Smooth muscle cell (in vitro differentiated cells): ENCODE results near the gene ITLN1. TPM values are rescaled to one million over a fixed set of nuclear protein-coding genes. Genes with fewer than 3 reads are reported as not detected.

ENCODE experiments used
- DNase-seq: peaks from one replicate; lab custom pipeline; 2025; ENCODE audit not compliant: unreplicated experiment; lab: John Stamatoyannopoulos, UW
- H2AFZ ChIP-seq: fragments of 200-600 bp; sonication (generic); 2 replicates; pipeline ENCODE4 v1.6.0; 2016; ENCODE audit warnings: antibody characterized with exemption, low read depth, mild to moderate bottlenecking
- H3F3A ChIP-seq: fragments of 200-600 bp; sonication (generic); 2 replicates; pipeline ENCODE4 v1.6.0; 2017; ENCODE audit warnings: antibody characterized with exemption, low read depth
- H3K27ac ChIP-seq: fragments of 200-600 bp; sonication (generic); 2 replicates; pipeline ENCODE4 v1.5.1; 2016; ENCODE audit warnings: low read depth, mild to moderate bottlenecking
- H3K27me3 ChIP-seq: fragments of 200-600 bp; sonication (generic); 2 replicates; pipeline ENCODE4 v1.6.1; 2016; ENCODE audit warnings: low read depth, mild to moderate bottlenecking
- H3K36me3 ChIP-seq: fragments of 200-600 bp; sonication (generic); 2 replicates; pipeline ENCODE4 v1.5.1; 2016; ENCODE audit warnings: low read depth
- H3K4me1 ChIP-seq: fragments of 200-600 bp; sonication (generic); 2 replicates; pipeline ENCODE4 v1.5.1; 2016; ENCODE audit warnings: low read depth
- H3K4me2 ChIP-seq: fragments of 200-600 bp; sonication (generic); 2 replicates; pipeline ENCODE4 v1.6.0; 2016; ENCODE audit warnings: mild to moderate bottlenecking
- H3K4me3 ChIP-seq: fragments of 200-600 bp; sonication (generic); 2 replicates; pipeline ENCODE4 v1.5.1; 2016; ENCODE audit warnings: mild to moderate bottlenecking
- H3K79me2 ChIP-seq: fragments of 200-600 bp; sonication (generic); 2 replicates; pipeline ENCODE4 v1.6.0; 2016; ENCODE audit warnings: low read depth, mild to moderate bottlenecking
- H3K9ac ChIP-seq: fragments of 200-600 bp; sonication (generic); 2 replicates; pipeline ENCODE4 v1.6.0; 2016; ENCODE audit warnings: low read depth
- H3K9me3 ChIP-seq: fragments of 200-600 bp; sonication (generic); replicated peaks from 2 replicates; pipeline ENCODE4 v1.5.1; 2016; ENCODE audit warnings: low read depth
- H4K20me1 ChIP-seq: fragments of 200-600 bp; sonication (generic); 2 replicates; pipeline ENCODE4 v1.6.0; 2016; ENCODE audit warnings: low read depth
- WGBS: methylation state at CpG from one replicate; pipeline ENCODE4 v1.1.7; 2016; ENCODE audit warnings: low lambda C conversion rate; 5-methylcytosine and 5-hydroxymethylcytosine counted together
- polyA plus RNA-seq: library from polyadenylated mRNA; unstranded; fragments of >200 nt; fragmentation: Nextera tagmentation; extraction: Ambion mirVana; gene quantifications from 2 replicates; pipeline ENCODE4 v1.2.1, GENCODE V29; 2016
- total RNA-seq: library from RNA; depleted of rRNA; stranded (reverse); fragments of >200 nt; gene quantifications from 2 replicates; pipeline ENCODE4 v1.2.3, GENCODE V29; 2014
- TF ChIP-seq, protein P1 (sequence below): fragments of 200-600 bp; sonication (generic); IDR thresholded peaks from 2 replicates; pipeline ENCODE4 v1.5.1; 2017; ENCODE audit warnings: borderline replicate concordance, mild to moderate bottlenecking, antibody characterized with exemption; ENCODE audit not compliant: insufficient read depth, poor library complexity, severe bottlenecking

The ITLN1 gene
- total and polyA plus RNA-seq, 2 experiments from 2014 or later, result not detected

DNA sequence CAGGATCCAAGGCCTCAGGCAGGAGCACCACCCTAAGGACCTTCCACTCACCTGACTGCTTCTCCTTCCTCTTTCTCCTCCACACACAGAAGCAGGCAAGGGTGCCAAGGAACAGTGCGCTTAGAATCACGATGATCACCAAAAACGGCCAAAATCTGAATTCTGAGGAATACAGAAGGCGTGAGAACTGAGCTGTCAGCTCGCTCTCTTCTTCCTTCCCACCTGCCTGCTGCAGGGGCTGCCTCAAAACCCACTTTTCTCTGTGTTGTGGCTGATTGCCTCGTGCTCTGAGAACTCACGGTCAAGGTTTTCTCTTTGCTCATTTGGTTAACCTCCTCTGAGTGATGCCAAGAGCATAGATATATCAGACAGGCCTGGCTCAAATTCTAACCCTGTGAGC, 46.1 kb downstream of the ITLN1 start:
- TF ChIP-seq, protein P1, sequence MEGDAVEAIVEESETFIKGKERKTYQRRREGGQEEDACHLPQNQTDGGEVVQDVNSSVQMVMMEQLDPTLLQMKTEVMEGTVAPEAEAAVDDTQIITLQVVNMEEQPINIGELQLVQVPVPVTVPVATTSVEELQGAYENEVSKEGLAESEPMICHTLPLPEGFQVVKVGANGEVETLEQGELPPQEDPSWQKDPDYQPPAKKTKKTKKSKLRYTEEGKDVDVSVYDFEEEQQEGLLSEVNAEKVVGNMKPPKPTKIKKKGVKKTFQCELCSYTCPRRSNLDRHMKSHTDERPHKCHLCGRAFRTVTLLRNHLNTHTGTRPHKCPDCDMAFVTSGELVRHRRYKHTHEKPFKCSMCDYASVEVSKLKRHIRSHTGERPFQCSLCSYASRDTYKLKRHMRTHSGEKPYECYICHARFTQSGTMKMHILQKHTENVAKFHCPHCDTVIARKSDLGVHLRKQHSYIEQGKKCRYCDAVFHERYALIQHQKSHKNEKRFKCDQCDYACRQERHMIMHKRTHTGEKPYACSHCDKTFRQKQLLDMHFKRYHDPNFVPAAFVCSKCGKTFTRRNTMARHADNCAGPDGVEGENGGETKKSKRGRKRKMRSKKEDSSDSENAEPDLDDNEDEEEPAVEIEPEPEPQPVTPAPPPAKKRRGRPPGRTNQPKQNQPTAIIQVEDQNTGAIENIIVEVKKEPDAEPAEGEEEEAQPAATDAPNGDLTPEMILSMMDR, result no peak
- Histone ChIP-seq H3K9me3 (no peaks in the 10 kb centered on the region), H3K27me3 (peaks cover 4% of the 10 kb centered on the region), H3K4me1 (peaks cover 10% of the 10 kb centered on the region), H3F3A (no peaks in the 10 kb centered on the region), H4K20me1 (no peaks in the 10 kb centered on the region), H3K36me3 (no peaks in the 10 kb centered on the region), H3K4me3 (no peak overlapping the region), H3K4me2 (no peak overlapping the region), H3K9ac (no peak overlapping the region), H2AFZ (no peak overlapping the region), H3K27ac (no peak overlapping the region), H3K79me2 (no peaks in the 10 kb centered on the region)
- 93% methylated on average over 7 of the region's 7 CpGs for WGBS
- DNase-seq, result no peak

- Histone ChIP-seq H3K4me2 (no peak overlapping the region), H3K27me3 (peaks cover 4% of the 10 kb centered on the region), H3K9me3 (no peaks in the 10 kb centered on the region), H3K36me3 (no peaks in the 10 kb centered on the region), H3K9ac (no peak overlapping the region), H4K20me1 (no peaks in the 10 kb centered on the region), H3K4me3 (no peak overlapping the region), H3F3A (no peaks in the 10 kb centered on the region), H3K27ac (no peak overlapping the region), H3K4me1 (peaks cover 10% of the 10 kb centered on the region), H2AFZ (no peak overlapping the region), H3K79me2 (no peaks in the 10 kb centered on the region)
- 84% methylated on average over 9 of the region's 9 CpGs for WGBS
- TF ChIP-seq, protein P1, result no peak
- DNase-seq, result no peak
These were observed 47.3 kb downstream of the ITLN1 start for GRCh38 chr1:160837558-160838205.

DNA sequence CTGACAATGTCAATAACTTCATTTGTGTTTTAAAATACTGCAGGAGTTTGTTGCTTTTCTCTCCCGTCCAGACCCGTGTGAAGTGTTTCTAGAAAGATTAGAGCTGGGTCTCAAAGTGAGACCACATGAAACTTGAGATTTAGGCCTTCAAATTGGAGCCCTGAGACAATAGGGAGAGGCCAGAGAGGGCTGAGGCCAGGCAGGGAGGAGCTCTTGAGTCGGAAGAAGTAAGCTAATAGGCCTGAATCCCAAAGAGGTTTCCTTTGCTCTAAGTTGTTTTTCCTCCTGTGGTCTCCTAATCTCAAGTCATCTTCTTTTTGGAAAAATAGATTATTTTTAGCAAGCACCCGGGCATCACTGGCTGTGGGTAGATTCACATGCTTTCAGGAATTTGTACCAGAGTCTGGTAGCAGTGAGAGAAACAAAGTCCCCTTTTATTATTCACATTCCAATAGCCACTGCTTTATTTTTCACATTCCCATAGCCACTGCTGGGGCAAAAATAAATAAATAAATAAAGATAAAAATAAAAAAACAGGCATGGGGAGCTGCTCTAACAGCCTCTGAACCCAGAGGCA, 47.9 kb downstream of the ITLN1 start:
- TF ChIP-seq, protein P1, result no peak

DNA sequence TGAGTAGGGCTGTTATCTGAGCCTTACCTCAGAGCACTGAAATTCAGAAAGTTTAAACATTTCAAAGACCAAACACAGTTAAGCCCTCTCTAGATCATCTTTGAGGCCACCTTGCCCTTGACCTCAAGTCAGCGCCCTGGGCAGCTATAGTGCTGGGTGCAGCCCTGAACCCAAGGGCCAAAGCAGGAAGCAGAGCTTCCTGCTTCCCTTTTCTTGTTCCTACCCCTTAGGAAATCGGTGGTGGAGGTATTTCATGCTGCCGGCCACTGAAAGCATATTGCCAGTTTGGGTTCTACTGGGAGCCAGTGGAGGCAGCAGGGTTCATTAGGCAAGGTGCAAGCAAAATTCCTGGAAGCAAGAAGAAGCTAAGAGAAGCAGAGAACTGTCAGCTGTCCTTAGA, 48.4 kb downstream of the ITLN1 start:
- 75% methylated on average over 3 of the region's 3 CpGs for WGBS
- Histone ChIP-seq H3K9ac (no peak overlapping the region), H3K27ac (no peak overlapping the region), H3K36me3 (no peaks in the 10 kb centered on the region), H4K20me1 (no peaks in the 10 kb centered on the region), H3K27me3 (peaks cover 4% of the 10 kb centered on the region), H3K4me2 (no peak overlapping the region), H3K4me3 (no peak overlapping the region), H3K79me2 (no peaks in the 10 kb centered on the region), H3F3A (no peaks in the 10 kb centered on the region), H3K4me1 (peaks cover 10% of the 10 kb centered on the region), H3K9me3 (no peaks in the 10 kb centered on the region), H2AFZ (no peak overlapping the region)
- TF ChIP-seq, protein P1, result no peak
- no peak for DNase-seq

More for the DNA sequence above, 47.9 kb downstream of the ITLN1 start:
- peaks cover 10% of the 10 kb centered on the region for H3K4me1 ChIP-seq
- H3K4me2 ChIP-seq, result no peak overlapping the region
- 59% methylated on average over 4 of the region's 4 CpGs for WGBS
- no peaks in the 10 kb centered on the region for H3K36me3 ChIP-seq
- H3K27ac ChIP-seq, result no peak overlapping the region
- no peaks in the 10 kb centered on the region for H3F3A ChIP-seq
- no peaks in the 10 kb centered on the region for H3K79me2 ChIP-seq
- no peak overlapping the region for H2AFZ ChIP-seq
- H3K9ac ChIP-seq, result no peak overlapping the region
- no peaks in the 10 kb centered on the region for H3K9me3 ChIP-seq
- H3K4me3 ChIP-seq, result no peak overlapping the region
- no peaks in the 10 kb centered on the region for H4K20me1 ChIP-seq
- DNase-seq, result no peak
- H3K27me3 ChIP-seq, result peaks cover 4% of the 10 kb centered on the region
